ENCODE results near the gene ZNF324B. TPM values are rescaled to one million over a fixed set of nuclear protein-coding genes. Genes with fewer than 3 reads are reported as not detected.

Gene ZNF324B
- total and polyA plus RNA-seq, 2 of the 8 experiments (the other 6 are each of a cell fraction or from before 2014, with no cell fraction given), result 2.9 to 6.0 TPM

- H3K9me3 ChIP-seq (ENCODE audit: insufficient read depth in 2 of 2, low read depth in 1 of 2, low read length in 1 of 2), result peaks cover 74 to 84% of the 10 kb centered on the region in 2 experiments
- no peak overlapping the region for H3K4me3 ChIP-seq (ENCODE audit: extremely low read depth in 1 of 4, insufficient read depth in 2 of 4, low read depth in 3 of 4, low read length in 4 of 4)
These were observed 17.2 kb upstream of the ZNF324B start for GRCh38 chr19:58434217-58434616.

More at GRCh38 chr19:58434217-58434616, 17.2 kb upstream of the ZNF324B start:
- no peaks in the 10 kb centered on the region for H3K27me3 ChIP-seq (replicated peaks in 1 of 4; ENCODE audit: control insufficient read depth in 3 of 4, extremely low read depth in 1 of 4, insufficient read depth in 3 of 4, low read length in 3 of 4)
- CTCF ChIA-PET (ENCODE audit: partially characterized antibody), result interaction anchor here (0.9 to 1.2 kb wide), 2 partner anchors 8 to 57 kb away, joined by 3 to 4 read pairs; no protein-coding TSS in a partner anchor
- no peak overlapping the region for H3K56ac ChIP-seq (replicated peaks; ENCODE audit: insufficient read length, low read depth, low read length)
- H4K20me1 ChIP-seq (replicated peaks in 1 of 2; ENCODE audit: control insufficient read depth in 1 of 2, insufficient read depth in 2 of 2, low read length in 2 of 2), result no peaks in the 10 kb centered on the region
- H2BK120ac ChIP-seq (replicated peaks; ENCODE audit: low read depth, low read length), result no peak overlapping the region
- FAIRE-seq, result no peak
- H3K23ac ChIP-seq (ENCODE audit: insufficient read length), result no peak overlapping the region
- DNase-seq (ENCODE audit: low read depth in 1 of 2, low spot score in 2 of 2), result no peak
- peaks cover 6 to 50% (median 36%) of the 10 kb centered on the region in 4 experiments; a peak in 7 of 8 replicates for H3K36me3 ChIP-seq (ENCODE audit: control insufficient read depth in 2 of 4, insufficient read depth in 4 of 4, low read length in 3 of 4)
- no peak overlapping the region for H2BK15ac ChIP-seq (ENCODE audit: low read length)
- no peak overlapping the region for H2BK20ac ChIP-seq (ENCODE audit: low read length)
- H2AK5ac ChIP-seq (ENCODE audit: low read depth, low read length), result no peak overlapping the region
- no peaks in the 10 kb centered on the region; the same call in 1 of the 2 replicates for H3K23me2 ChIP-seq (ENCODE audit: low read depth, low read length)
- no peak overlapping the region for H3K14ac ChIP-seq (ENCODE audit: insufficient read length)
- H3K4me2 ChIP-seq (ENCODE audit: insufficient read depth in 1 of 2, low read depth in 2 of 2, low read length in 2 of 2), result no peak overlapping the region
- no peak overlapping the region for H2AFZ ChIP-seq (ENCODE audit: low read length)
- no peaks in the 10 kb centered on the region; a peak in 1 of 4 replicates for H3K79me2 ChIP-seq (ENCODE audit: control insufficient read depth in 1 of 2, insufficient read depth in 2 of 2, low read length in 2 of 2)
- no peak overlapping the region for H2BK5ac ChIP-seq (ENCODE audit: low read depth, low read length)
- POLR2A ChIA-PET (ENCODE audit: partially characterized antibody), result no interaction called here
- H4K91ac ChIP-seq (replicated peaks; ENCODE audit: insufficient read length, low read length), result no peak overlapping the region
- 95% methylated on average over 2 of the region's 2 CpGs; no CpG with 5 or more reads in 1 of the 2 experiments for WGBS, 2 experiments (ENCODE audit: extremely low coverage in 1 of 2, insufficient coverage in 1 of 2, insufficient read length in 1 of 2, insufficient replicate concordance in 2 of 2, low coverage in 1 of 2, low lambda C conversion rate in 2 of 2, missing lambda C conversion rate in 1 of 2)
- H3K27ac ChIP-seq (ENCODE audit: low read depth, low read length), result no peak overlapping the region
- no peaks in the 10 kb centered on the region for H3K79me1 ChIP-seq (ENCODE audit: low read depth, low read length)
- no peak overlapping the region for H3K9ac ChIP-seq (replicated peaks in 1 of 4; ENCODE audit: extremely low read depth in 1 of 4, low read depth in 3 of 4, low read length in 3 of 4)
- no peak overlapping the region for H3K18ac ChIP-seq (ENCODE audit: extremely low read depth, low read length)
- H3K4ac ChIP-seq (replicated peaks; ENCODE audit: insufficient read length, low read depth, low read length), result no peak overlapping the region
- no peak overlapping the region for H4K8ac ChIP-seq (ENCODE audit: extremely low read depth, insufficient read depth, low read length)
- TF ChIP-seq BACH1 (IDR thresholded peaks at IDR 0.05; ENCODE audit: low read length) (peak; percentile 49; the same call in 1 of the 2 replicates), YY1 (IDR thresholded peaks at IDR 0.05; ENCODE audit: low read depth, low read length) (no peak), TAF1 (IDR thresholded peaks at IDR 0.05; ENCODE audit: low read depth, low read length) (no peak), TCF12 (IDR thresholded peaks at IDR 0.05; ENCODE audit: low read depth, low read length) (no peak), SP1 (IDR thresholded peaks at IDR 0.05; ENCODE audit: low read depth, low read length) (no peak), GTF2F1 (IDR thresholded peaks at IDR 0.05; ENCODE audit: borderline replicate concordance, low read depth, low read length) (0 out of 2 replicates have a peak, but pooled peaks have one; percentile 41)
- no peak overlapping the region for H4K5ac ChIP-seq (ENCODE audit: insufficient read length, low read depth, low read length)
- no peak overlapping the region for H2BK12ac ChIP-seq (ENCODE audit: low read depth, low read length)
- H3K4me1 ChIP-seq (replicated peaks in 1 of 4; ENCODE audit: control insufficient read depth in 3 of 4, insufficient read depth in 4 of 4, low read length in 3 of 4), result 0 out of 7 replicates have a peak, but pooled peaks cover 0 to under 1% (median 0%) of the 10 kb centered on the region in 4 experiments

Data from H1 (cell line).